ENCODE measurements around the gene B3GALNT2. TPM values are rescaled to one million over a fixed set of nuclear protein-coding genes. Genes with fewer than 3 reads are reported as not detected.

Gene B3GALNT2
- total RNA-seq, 4 donors from 2014 or later, result 17.5 to 30.4 (median 23.2) TPM

- DNase-seq (ENCODE audit: low spot score) (no peak), ATAC-seq (ENCODE audit: low FRiP score) (no peak)
- no peak for TF ChIP-seq CTCF (IDR thresholded peaks at IDR 0.05)
These were observed 1.4 kb downstream of the B3GALNT2 start for GRCh38 chr1:235502601-235503402.

DNA sequence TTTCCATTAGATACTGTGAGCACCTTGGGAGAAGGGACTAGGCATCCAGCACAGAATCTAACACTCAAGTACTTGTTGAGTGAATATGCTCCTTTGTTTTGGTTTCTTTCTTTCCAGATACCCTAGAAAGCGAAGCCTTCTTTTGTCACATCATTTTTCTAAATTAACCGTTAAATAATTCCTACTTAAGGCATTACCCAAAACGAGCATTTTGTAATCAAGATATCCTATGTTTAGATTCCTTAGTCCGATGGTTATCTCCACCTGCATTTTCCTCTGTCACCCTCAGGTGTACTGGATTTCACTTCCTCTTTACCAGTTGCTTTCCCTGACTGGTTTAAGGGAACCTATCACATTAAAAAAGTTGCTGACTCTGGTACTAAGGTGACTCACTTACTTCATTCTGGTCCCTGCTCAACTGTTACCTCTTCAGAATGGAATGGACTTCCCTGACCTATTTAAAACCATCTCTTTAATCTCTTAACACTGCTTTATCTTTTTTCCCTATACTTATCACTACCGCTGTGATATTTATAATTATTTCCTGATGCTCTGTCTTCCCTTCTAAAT, 3.2 kb downstream of the B3GALNT2 start:
- no peak for TF ChIP-seq CTCF (IDR thresholded peaks at IDR 0.05)
- ATAC-seq (ENCODE audit: low FRiP score) (no peak), DNase-seq (ENCODE audit: low spot score) (no peak)

DNA sequence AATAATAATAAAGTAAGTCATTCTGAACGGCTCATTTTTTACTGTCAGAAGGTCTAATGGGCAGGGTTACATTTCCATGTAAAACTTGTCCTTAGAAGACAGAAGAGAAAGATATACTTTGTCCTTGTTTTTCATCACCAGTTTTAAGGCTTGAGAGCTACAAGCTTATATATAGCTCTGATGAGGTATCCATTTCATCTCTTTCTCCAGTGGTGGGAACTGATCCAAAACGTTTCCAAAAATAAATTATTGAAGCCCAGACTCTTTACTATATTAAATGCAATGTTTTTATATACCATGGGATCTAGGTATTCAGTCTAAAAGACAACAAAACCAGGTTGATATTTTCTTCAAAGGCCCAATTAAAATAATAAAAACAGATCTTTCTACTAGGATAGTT, 8.7 kb downstream of the B3GALNT2 start:
- no peak for TF ChIP-seq CTCF (IDR thresholded peaks at IDR 0.05)
- ATAC-seq (ENCODE audit: low FRiP score) (no peak), DNase-seq (ENCODE audit: low spot score) (no peak)

GRCh38 chr1:235495030-235495429, 9.2 kb downstream of the B3GALNT2 start:
- ATAC-seq (ENCODE audit: low FRiP score) (no peak), DNase-seq (ENCODE audit: low spot score) (no peak)
- TF ChIP-seq CTCF (IDR thresholded peaks at IDR 0.05), result no peak

DNA sequence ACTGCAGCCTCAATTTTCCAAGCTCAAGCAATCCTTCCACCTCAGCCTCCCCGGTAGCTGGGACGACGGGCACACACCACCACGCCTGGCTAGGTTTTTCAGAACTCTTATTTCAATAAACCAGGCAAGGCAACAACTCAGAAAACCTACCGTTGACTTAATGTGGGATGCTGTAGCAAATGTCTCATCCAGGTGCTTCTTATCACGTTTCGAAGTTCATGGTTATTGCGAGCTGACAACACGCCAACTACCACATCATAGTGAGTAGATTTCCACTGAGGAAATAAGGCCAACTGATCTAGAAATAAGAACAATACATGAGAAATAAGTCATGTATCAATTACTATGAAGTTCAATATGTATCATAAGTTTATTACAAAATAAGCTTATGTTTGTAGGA, 9.7 kb downstream of the B3GALNT2 start:
- no peak for TF ChIP-seq CTCF (IDR thresholded peaks at IDR 0.05)
- ATAC-seq (ENCODE audit: low FRiP score), result no peak

GRCh38 chr1:235491644-235492043, 12.6 kb downstream of the B3GALNT2 start:
- TF ChIP-seq CTCF (IDR thresholded peaks at IDR 0.05), result no peak
- ATAC-seq (ENCODE audit: low FRiP score) (no peak), DNase-seq (ENCODE audit: low spot score) (no peak)

More for the DNA sequence above, 9.7 kb downstream of the B3GALNT2 start:
- no peak for DNase-seq (ENCODE audit: low spot score)

DNA sequence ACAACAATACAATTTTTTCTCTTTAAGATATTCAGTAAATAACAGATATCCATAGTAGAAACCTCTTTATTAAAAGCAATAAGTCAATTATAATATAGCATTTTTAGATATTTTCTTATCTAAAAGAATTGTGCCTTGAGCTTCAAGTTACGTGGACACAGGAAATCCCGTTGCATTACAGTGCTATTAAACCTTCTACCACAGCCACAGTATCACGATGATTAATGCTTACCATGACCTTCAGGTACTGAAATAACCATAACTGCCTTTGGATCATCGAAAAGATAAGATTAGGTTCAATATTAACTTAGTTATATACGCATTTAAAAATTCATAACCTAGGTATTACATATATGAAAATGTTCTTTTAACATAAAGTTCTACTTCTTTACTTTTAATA, 17.9 kb downstream of the B3GALNT2 start:
- DNase-seq (ENCODE audit: low spot score), result no peak
- no peak for ATAC-seq (ENCODE audit: low FRiP score)
- no peak for TF ChIP-seq CTCF (IDR thresholded peaks at IDR 0.05)
